ENCODE results near the gene CYP3A7. TPM values are rescaled to one million over a fixed set of nuclear protein-coding genes. Genes with fewer than 3 reads are reported as not detected.

CYP3A7 gene
- total RNA-seq, 1 experiment from 2014 or later = not detected

GRCh38 chr7:99764478-99764877 is 29.5 kb upstream of the CYP3A7 start:
- H3K36me3 ChIP-seq (ENCODE audit: control insufficient read depth, insufficient read depth, low read length) = no peaks in the 10 kb centered on the region
- H3K4me1 ChIP-seq (ENCODE audit: control insufficient read depth, insufficient read depth, low read length) = no peaks in the 10 kb centered on the region
- peaks cover 36% of the 10 kb centered on the region for H3K27me3 ChIP-seq (ENCODE audit: control insufficient read depth, insufficient read depth, low read length)
- H3K4me3 ChIP-seq (ENCODE audit: low read depth in 2 of 2, low read length in 2 of 2) = no peak overlapping the region
- in situ Hi-C loops (cut with HindIII; ENCODE audit: low pct_unique_long_range_greater_than_20kb, low sequenced_read_pairs) (no loop called here), intact Hi-C loops (cut with micrococcal nuclease; ENCODE audit: unreplicated experiment) (no loop called here)
- POLR2A ChIA-PET = interaction anchor here (0.6 kb wide), 1 partner anchor 131 kb away, joined by 7 read pairs; no protein-coding TSS in a partner anchor
- no peak for ATAC-seq
- CTCF ChIA-PET = no interaction called here
- H3K9me3 ChIP-seq (ENCODE audit: control insufficient read depth, insufficient read depth, low read depth, low read length) = no peaks in the 10 kb centered on the region
- TF ChIP-seq CTCF (IDR thresholded peaks at IDR 0.05) (no peak), SIN3A (IDR thresholded peaks at IDR 0.05; ENCODE audit: borderline replicate concordance, insufficient read depth, low read depth, low read length) (no peak), TCF7L2 (IDR thresholded peaks at IDR 0.05; ENCODE audit: low read depth, low read length) (no peak), POLR2AphosphoS5 (IDR thresholded peaks at IDR 0.05; ENCODE audit: low read depth, low read length) (no peak), REST (IDR thresholded peaks at IDR 0.05; ENCODE audit: insufficient read depth in 1 of 2, low read depth in 2 of 2, low read length in 1 of 2) (no peak)
- no peak for DNase-seq (ENCODE audit: low read depth, low spot score)
- BruUV-seq (replicated peaks) = no TSS peak
- H3K27ac ChIP-seq (ENCODE audit: low read length) = no peak overlapping the region

- H3K27me3 ChIP-seq (ENCODE audit: control insufficient read depth, insufficient read depth, low read length) = peaks cover 34% of the 10 kb centered on the region
- no peak overlapping the region for H3K4me3 ChIP-seq (ENCODE audit: low read depth in 2 of 2, low read length in 2 of 2)
- no peaks in the 10 kb centered on the region for H3K36me3 ChIP-seq (ENCODE audit: control insufficient read depth, insufficient read depth, low read length)
- H3K9me3 ChIP-seq (ENCODE audit: control insufficient read depth, insufficient read depth, low read depth, low read length) = no peaks in the 10 kb centered on the region
- ATAC-seq (no peak), DNase-seq (ENCODE audit: low read depth, low spot score) (no peak)
- intact Hi-C loops (cut with micrococcal nuclease; ENCODE audit: unreplicated experiment) = no loop called here
- no TSS peak for BruUV-seq (replicated peaks)
- POLR2A ChIA-PET = no interaction called here
- H3K27ac ChIP-seq (ENCODE audit: low read length) = no peak overlapping the region
- H3K4me1 ChIP-seq (ENCODE audit: control insufficient read depth, insufficient read depth, low read length) = no peaks in the 10 kb centered on the region
- in situ Hi-C loops (cut with HindIII; ENCODE audit: low pct_unique_long_range_greater_than_20kb, low sequenced_read_pairs) = no loop called here
- CTCF ChIA-PET = no interaction called here
- TF ChIP-seq REST (IDR thresholded peaks at IDR 0.05; ENCODE audit: insufficient read depth in 1 of 2, low read depth in 2 of 2, low read length in 1 of 2) (no peak), SIN3A (IDR thresholded peaks at IDR 0.05; ENCODE audit: borderline replicate concordance, insufficient read depth, low read depth, low read length) (no peak), TCF7L2 (IDR thresholded peaks at IDR 0.05; ENCODE audit: low read depth, low read length) (no peak), CTCF (IDR thresholded peaks at IDR 0.05) (no peak)
Observed at GRCh38 chr7:99762680-99763327, 27.8 kb upstream of the CYP3A7 start.

Data from Panc1 (cell line).